Umbilical cord (tissue), 2 donors: ENCODE data around the gene LRRC3. TPM values are rescaled to one million over a fixed set of nuclear protein-coding genes. Genes with fewer than 3 reads are reported as not detected.
"Not testable (repeated sequence)": the region's sequence is repeated elsewhere in the genome, so short reads cannot be mapped to it uniquely, and the experiment has no call there.

Source experiments
- DNase-seq: peaks from one replicate; pipeline ENCODE4 v3.0.0-alpha.2; 2015; ENCODE audit warnings: low spot score
- total RNA-seq: library from RNA; depleted of rRNA; stranded (reverse); fragments of >200 nt; gene quantifications from one replicate; pipeline ENCODE4 v1.2.3, GENCODE V29; 2014; ENCODE audit warnings: low replicate concordance; ENCODE audit not compliant: insufficient read depth

Gene LRRC3
- total RNA-seq, 1 donor from 2014 or later: 4.3 TPM

GRCh38 chr21:44496564-44497550 lies 41.5 kb downstream of the LRRC3 start:
- DNase-seq: no peak

GRCh38 chr21:44497703-44498126 lies 42.4 kb downstream of the LRRC3 start:
- DNase-seq: no peak

- no peak for DNase-seq
Observed at GRCh38 chr21:44498280-44499210, 43.2 kb downstream of the LRRC3 start.

GRCh38 chr21:44499211-44499560 lies 43.9 kb downstream of the LRRC3 start:
- no peak for DNase-seq

DNA sequence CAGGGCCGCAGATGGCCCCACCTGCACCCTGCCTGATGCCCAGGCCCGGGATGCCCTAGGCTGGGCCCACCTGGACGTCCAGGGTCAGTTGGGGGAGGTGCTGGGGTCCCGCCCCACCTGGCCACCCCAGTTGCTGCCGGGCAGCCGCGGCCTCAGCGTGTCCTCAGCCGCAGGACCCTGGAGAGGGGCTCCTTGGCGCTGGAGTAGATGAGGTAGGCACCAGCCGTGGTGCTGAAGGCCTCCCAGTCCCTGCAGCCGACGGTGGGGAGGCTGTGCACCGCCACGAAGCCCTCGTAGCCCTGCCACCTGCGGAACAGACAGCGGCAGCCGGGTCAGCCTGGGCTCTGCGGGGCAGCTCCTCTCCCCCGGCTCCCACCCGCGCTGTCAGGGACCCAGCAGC lies 44.3 kb downstream of the LRRC3 start:
- DNase-seq: no peak

- no peak for DNase-seq
Observed at GRCh38 chr21:44500111-44500510, 44.8 kb downstream of the LRRC3 start.

GRCh38 chr21:44502171-44502958 lies 47.1 kb downstream of the LRRC3 start:
- DNase-seq: no peak

DNA sequence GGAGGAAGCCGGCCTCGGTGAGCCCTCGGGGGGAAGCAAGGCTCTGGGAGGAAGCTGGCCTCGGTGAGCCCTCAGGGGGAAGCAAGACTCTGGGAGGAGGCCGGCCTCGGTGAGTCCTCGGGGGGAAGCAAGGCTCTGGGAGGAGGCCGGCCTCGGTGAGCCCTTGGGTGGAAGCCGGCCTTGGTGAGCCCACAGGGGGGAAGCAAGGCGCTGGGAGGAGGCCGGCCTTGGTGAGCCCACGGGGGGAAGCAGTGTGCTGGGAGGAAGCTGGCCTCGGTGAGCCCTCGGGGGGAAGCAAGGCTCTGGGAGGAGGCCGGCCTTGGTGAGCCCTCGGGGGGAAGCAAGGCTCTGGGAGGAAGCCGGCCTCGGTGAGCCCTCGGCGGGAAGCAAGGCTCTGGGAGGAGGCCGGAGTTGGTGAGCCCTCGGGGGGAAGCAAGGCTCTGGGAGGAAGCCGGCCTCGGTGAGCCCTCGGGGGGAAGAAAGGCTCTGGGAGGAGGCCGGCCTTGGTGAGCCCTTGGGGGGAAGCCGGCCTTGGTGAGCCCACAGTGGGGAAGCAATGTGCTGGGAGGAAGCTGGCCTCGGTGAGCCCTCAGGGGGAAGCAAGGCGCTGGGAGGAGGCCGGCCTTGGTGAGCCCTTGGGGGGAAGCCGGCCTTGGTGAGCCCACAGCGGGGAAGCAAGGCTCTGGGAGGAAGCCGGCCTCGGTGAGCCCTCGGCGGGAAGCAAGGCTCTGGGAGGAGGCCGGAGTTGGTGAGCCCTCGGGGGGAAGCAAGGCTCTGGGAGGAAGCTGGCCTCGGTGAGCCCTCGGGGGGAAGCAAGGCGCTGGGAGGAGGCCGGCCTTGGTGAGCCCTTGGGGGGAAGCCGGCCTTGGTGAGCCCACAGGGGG lies 47.9 kb downstream of the LRRC3 start:
- DNase-seq: not testable (repeated sequence)

GRCh38 chr21:44503901-44504399 lies 48.6 kb downstream of the LRRC3 start:
- no peak for DNase-seq

DNA sequence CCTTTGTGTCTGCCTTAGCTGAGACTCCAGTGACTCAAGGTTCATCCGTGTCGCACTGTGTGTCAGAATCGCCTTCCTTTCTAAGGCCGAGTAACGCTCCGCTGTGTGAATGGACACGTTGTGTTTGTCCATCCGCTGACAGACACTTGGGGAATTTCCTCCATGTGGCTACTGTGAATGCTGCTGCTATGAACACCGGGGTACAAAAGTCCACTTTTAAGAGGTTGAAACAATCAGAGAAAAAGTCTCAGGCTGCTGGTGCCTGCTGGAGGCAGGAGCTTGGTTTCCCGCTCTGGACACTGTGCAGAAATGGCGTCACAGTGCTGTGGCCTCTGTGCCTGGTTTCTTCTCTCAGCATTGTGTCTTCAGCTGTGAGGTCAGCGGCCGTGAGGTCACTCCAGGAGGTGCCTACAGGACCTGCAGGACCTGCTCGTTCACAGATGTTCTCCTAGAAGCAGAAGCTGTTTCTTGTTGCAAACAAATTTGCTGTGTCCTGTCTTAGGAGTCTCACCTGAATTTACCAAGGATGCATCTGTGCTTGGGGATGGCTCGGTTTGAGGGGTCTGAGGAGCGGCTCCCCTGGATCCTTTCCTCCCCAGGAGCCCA lies 50.5 kb downstream of the LRRC3 start:
- DNase-seq: no peak

GRCh38 chr21:44506279-44507255 lies 51.3 kb downstream of the LRRC3 start:
- DNase-seq: no peak

- DNase-seq: no peak
Observed at GRCh38 chr21:44507673-44508425, 52.5 kb downstream of the LRRC3 start.

DNA sequence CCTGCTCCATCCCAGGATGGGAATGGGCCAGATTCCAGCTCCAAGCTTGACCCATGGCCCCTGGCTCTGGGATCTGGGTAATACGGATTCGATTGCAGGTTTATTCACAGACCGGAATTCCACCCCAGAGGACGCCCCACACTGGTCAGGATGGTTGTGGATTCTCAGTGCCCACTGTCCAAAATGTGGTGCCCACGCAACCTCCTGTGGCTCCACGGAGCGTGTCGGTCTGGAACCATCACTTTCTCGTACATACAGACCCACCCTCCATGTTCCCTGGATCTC lies 53.1 kb downstream of the LRRC3 start:
- no peak for DNase-seq

DNA sequence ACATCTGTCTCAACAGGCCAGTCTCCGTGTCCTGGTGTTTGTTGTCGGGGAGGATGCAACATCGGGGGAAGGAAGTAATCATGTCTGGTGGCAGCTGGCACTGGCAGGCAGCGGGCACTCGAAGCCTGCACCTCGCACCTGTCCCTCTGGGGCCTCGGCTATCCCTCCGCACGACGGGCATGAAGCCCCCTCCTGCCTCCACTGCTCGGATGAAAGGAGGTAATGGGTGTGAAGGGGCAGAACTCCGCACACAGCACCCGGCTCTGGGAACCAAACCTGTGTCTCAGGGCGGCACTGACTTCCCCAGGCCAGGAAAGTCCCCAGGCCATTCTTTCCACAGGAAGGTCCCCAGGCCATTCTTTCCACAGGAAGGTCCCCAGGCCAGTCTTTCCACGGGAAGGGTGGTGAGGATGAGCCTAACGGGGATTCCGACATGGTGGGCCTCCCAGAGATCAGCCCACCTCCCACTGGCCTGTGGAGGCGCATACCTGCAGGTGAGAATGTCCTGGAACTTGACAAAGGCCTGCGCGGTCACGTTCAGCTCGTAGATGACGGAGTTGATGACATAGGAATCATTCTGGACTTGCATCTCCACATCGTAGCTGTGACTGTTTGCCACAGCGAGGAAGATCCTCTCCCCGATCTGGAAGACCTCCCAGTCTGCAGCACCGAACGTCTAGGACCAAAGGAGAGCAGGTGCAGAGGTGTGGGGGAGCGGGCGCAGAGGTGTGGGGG lies 53.6 kb downstream of the LRRC3 start:
- DNase-seq: no peak

- no peak for DNase-seq
Observed at GRCh38 chr21:44509539-44509938, 54.2 kb downstream of the LRRC3 start.

DNA sequence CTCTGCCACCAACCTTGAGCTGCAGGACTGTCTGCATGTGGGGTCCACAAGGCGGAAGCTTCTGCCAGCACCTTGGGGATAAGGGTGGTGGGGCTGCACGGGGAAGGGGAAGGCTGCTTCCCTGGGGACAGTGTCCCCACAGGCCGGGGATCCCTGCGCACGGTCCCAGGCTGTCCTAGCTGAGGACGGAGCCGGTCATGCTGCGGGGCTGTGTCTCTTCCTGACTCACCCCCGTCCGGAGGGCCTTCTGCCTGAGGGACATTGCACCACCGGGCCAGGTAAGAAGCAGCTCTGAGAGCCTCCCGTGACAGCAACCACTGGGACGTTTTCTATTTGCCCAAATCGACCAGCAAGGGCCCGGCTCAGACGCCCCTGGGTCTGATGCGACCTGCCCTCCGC lies 54.8 kb downstream of the LRRC3 start:
- no peak for DNase-seq

DNA sequence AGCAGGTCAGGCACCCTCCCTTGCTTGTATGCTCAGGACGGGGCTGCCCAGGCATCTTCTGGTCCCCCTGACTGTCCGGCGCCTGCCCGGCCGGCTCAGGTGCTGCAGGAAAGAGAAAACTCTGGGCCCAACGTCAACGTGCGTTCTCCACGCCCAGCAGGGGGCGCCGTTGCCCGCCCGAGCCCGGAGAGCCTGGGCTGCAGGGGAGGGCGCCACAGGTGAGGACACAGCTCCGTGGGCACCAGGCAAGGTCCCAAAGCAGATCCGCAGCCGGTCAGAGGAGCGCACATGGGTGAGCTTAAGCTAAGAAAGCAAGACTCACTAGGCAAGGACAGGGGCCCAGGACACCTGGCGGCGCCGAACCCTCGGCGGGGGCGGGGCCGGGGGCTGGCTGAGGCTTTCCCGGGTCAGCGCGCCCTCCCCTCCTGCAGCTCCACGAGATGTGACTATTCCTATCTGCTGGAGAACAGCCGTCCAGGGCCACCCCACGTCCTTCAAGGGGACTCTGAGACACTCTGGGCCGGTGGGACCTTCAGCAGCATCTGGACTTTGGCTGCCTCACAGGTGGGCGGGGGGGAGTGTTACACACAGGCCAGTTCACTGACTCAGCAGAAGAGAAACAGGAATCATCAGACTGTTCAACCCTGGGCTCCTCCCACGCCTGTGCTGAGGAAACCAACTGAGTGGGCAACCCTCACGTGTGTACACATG lies 55.4 kb downstream of the LRRC3 start:
- DNase-seq: peak; percentile 15
